Muscle of leg (tissue), 11 donors: ENCODE data around the gene ENDOU. TPM values are rescaled to one million over a fixed set of nuclear protein-coding genes. Genes with fewer than 3 reads are reported as not detected.
A peak's percentile ranks its signal among the peaks of the same experiment; 100 is the strongest.

ENCODE experiments used
- DNase-seq: peaks from one replicate; pipeline ENCODE4 v3.0.0; 2013
- H3K27ac ChIP-seq: one replicate; pipeline ENCODE4 v1.5.1; 2013; ENCODE audit warnings: mild to moderate bottlenecking, low read length, control low read depth
- H3K27me3 ChIP-seq: one replicate; pipeline ENCODE4 v1.6.1; 2013; ENCODE audit warnings: low read length; ENCODE audit not compliant: control insufficient read depth, insufficient read depth
- H3K36me3 ChIP-seq: one replicate; pipeline ENCODE4 v1.6.1; 2013; ENCODE audit warnings: low read length; ENCODE audit not compliant: control insufficient read depth, insufficient read depth
- H3K4me1 ChIP-seq: one replicate; pipeline ENCODE4 v1.6.1; 2013; ENCODE audit warnings: low read length; ENCODE audit not compliant: control insufficient read depth, insufficient read depth
- H3K4me3 ChIP-seq: one replicate; pipeline ENCODE4 v1.5.1; 2013; ENCODE audit warnings: low read length, control low read depth
- H3K9me3 ChIP-seq: replicated peaks from 2 replicates; pipeline ENCODE4 v1.6.1; 2013; ENCODE audit warnings: low read depth, low read length; ENCODE audit not compliant: control insufficient read depth
- WGBS: methylation state at CpG from one replicate; pipeline ENCODE4 v1.1.5; 2013; ENCODE audit warnings: missing lambda C conversion rate; ENCODE audit not compliant: insufficient coverage; 5-methylcytosine and 5-hydroxymethylcytosine counted together
- polyA plus RNA-seq, 8 donors: library from polyadenylated mRNA; unstranded; fragments of 120-200 nt; gene quantifications; one replicate each; pipeline versions ENCODE4 v1.2.1 to v1.2.3, GENCODE V29; 2013; ENCODE audit warnings: inconsistent platforms in 1 of 8, low replicate concordance in 1 of 8; ENCODE audit not compliant: insufficient read length in 8 of 8, insufficient read depth in 1 of 8
- total RNA-seq: library from RNA; stranded (reverse); fragments of 120-200 nt; gene quantifications from one replicate; pipeline ENCODE4 v1.2.4, GENCODE V29; 2013

Gene ENDOU
- total and polyA plus RNA-seq, 9 donors = 0.16 to 0.41 (median 0.26) TPM

- peak; percentile 53 for DNase-seq
- peak overlapping the region; percentile 63 for H3K4me3 ChIP-seq
- peak overlapping the region; percentile 5 for H3K27ac ChIP-seq
- no peaks in the 10 kb centered on the region for H3K27me3 ChIP-seq
- no peaks in the 10 kb centered on the region for H3K9me3 ChIP-seq
- no peaks in the 10 kb centered on the region for H3K36me3 ChIP-seq
- H3K4me1 ChIP-seq = peaks cover 51% of the 10 kb centered on the region
- WGBS = 32% methylated on average over 19 of the region's 20 CpGs
These were observed 32.7 kb upstream of the ENDOU start for GRCh38 chr12:47757840-47758583.

- Histone ChIP-seq H3K4me1 (peaks cover 55% of the 10 kb centered on the region), H3K36me3 (no peaks in the 10 kb centered on the region), H3K27me3 (no peaks in the 10 kb centered on the region), H3K4me3 (peak overlapping the region; percentile 63), H3K9me3 (no peaks in the 10 kb centered on the region), H3K27ac (peak overlapping the region; percentile 5)
- no peak for DNase-seq
- WGBS = 46% methylated on average over 5 of the region's 7 CpGs
These were observed 32.1 kb upstream of the ENDOU start for GRCh38 chr12:47757364-47757839.

GRCh38 chr12:47755655-47756562 lies 30.6 kb upstream of the ENDOU start:
- no peaks in the 10 kb centered on the region for H3K27me3 ChIP-seq
- H3K9me3 ChIP-seq = no peaks in the 10 kb centered on the region
- H3K27ac ChIP-seq = no peak overlapping the region
- H3K4me1 ChIP-seq = peaks cover 58% of the 10 kb centered on the region
- 100% methylated on average over 3 of the region's 12 CpGs for WGBS
- H3K36me3 ChIP-seq = no peaks in the 10 kb centered on the region
- DNase-seq = no peak
- H3K4me3 ChIP-seq = peak overlapping the region; percentile 19

- WGBS = 80% methylated on average over 2 of the region's 3 CpGs
- H3K36me3 ChIP-seq = no peaks in the 10 kb centered on the region
- H3K27me3 ChIP-seq = no peaks in the 10 kb centered on the region
- no peak overlapping the region for H3K4me3 ChIP-seq
- no peak overlapping the region for H3K27ac ChIP-seq
- DNase-seq = no peak
- H3K4me1 ChIP-seq = peaks cover 53% of the 10 kb centered on the region
- H3K9me3 ChIP-seq = no peaks in the 10 kb centered on the region
These were observed 29.6 kb upstream of the ENDOU start for GRCh38 chr12:47754881-47755280.

- H3K36me3 ChIP-seq = no peaks in the 10 kb centered on the region
- WGBS = 85% methylated on average over 2 of the region's 4 CpGs
- no peak overlapping the region for H3K27ac ChIP-seq
- no peaks in the 10 kb centered on the region for H3K9me3 ChIP-seq
- H3K4me1 ChIP-seq = peaks cover 47% of the 10 kb centered on the region
- no peak overlapping the region for H3K4me3 ChIP-seq
- no peaks in the 10 kb centered on the region for H3K27me3 ChIP-seq
- DNase-seq = no peak
These were observed 28.8 kb upstream of the ENDOU start for GRCh38 chr12:47754126-47754525.

- peak overlapping the region; percentile 66 for H3K27ac ChIP-seq
- no peak for DNase-seq
- 37% methylated on average over 7 of the region's 11 CpGs for WGBS
- H3K9me3 ChIP-seq = no peaks in the 10 kb centered on the region
- H3K4me1 ChIP-seq = peaks cover 42% of the 10 kb centered on the region
- no peak overlapping the region for H3K4me3 ChIP-seq
- peaks cover 2% of the 10 kb centered on the region for H3K36me3 ChIP-seq
- no peaks in the 10 kb centered on the region for H3K27me3 ChIP-seq
These were observed 28.0 kb upstream of the ENDOU start for GRCh38 chr12:47753021-47754001.

GRCh38 chr12:47752552-47752951 lies 27.3 kb upstream of the ENDOU start:
- H3K27ac ChIP-seq = no peak overlapping the region

GRCh38 chr12:47752121-47752520 lies 26.8 kb upstream of the ENDOU start:
- H3K27me3 ChIP-seq = no peaks in the 10 kb centered on the region
- H3K4me3 ChIP-seq = no peak overlapping the region
- no peak for DNase-seq
- 87% methylated on average over 4 of the region's 4 CpGs for WGBS
- no peaks in the 10 kb centered on the region for H3K9me3 ChIP-seq
- peaks cover 32% of the 10 kb centered on the region for H3K4me1 ChIP-seq
- peaks cover 9% of the 10 kb centered on the region for H3K36me3 ChIP-seq
- H3K27ac ChIP-seq = no peak overlapping the region

More at GRCh38 chr12:47752552-47752951, 27.3 kb upstream of the ENDOU start:
- no peak for DNase-seq
- Histone ChIP-seq H3K9me3 (no peaks in the 10 kb centered on the region), H3K4me1 (peaks cover 35% of the 10 kb centered on the region), H3K27me3 (no peaks in the 10 kb centered on the region), H3K36me3 (peaks cover 7% of the 10 kb centered on the region), H3K4me3 (no peak overlapping the region)
- 47% methylated on average over 5 of the region's 7 CpGs for WGBS

- no peak for DNase-seq
- Histone ChIP-seq H3K36me3 (peaks cover 9% of the 10 kb centered on the region), H3K27me3 (no peaks in the 10 kb centered on the region), H3K9me3 (no peaks in the 10 kb centered on the region), H3K4me3 (no peak overlapping the region), H3K27ac (no peak overlapping the region), H3K4me1 (peaks cover 32% of the 10 kb centered on the region)
- 54% methylated on average over 7 of the region's 9 CpGs for WGBS
These were observed 26.3 kb upstream of the ENDOU start for GRCh38 chr12:47751561-47751960.
